Stimulated activated effector memory CD8-positive, alpha-beta T cell treated with anti-CD3 and anti-CD28 coated beads, Interleukin-12 subunit alpha, Interleukin-12 subunit beta, amount 100 ng/mL, for 72 hours (primary cell): ENCODE results near the gene SOX9.

Experiments
- ATAC-seq: fragments of 150-1000 bp; cut with Tn5 transposase; 2 replicates; pipeline ENCODE4 v1.10.0; 2021
- DNase-seq, 2 donors: peaks; one replicate each; pipeline ENCODE4 v3.0.0; 2021 to 2022; ENCODE audit warnings: low spot score in 2 of 2
- H3K27ac Mint-ChIP-seq: one replicate; pipeline ENCODE4 v1.8.0; 2022; ENCODE audit warnings: mild to moderate bottlenecking, mixed read lengths
- H3K36me3 Mint-ChIP-seq: one replicate; pipeline ENCODE4 v1.8.0; 2022; ENCODE audit warnings: mild to moderate bottlenecking, mixed read lengths
- H3K4me1 Mint-ChIP-seq: one replicate; pipeline ENCODE4 v1.8.0; 2022; ENCODE audit warnings: mixed read lengths
- H3K4me3 Mint-ChIP-seq: one replicate; pipeline ENCODE4 v1.8.0; 2022; ENCODE audit warnings: mild to moderate bottlenecking, mixed read lengths
- H3K9me3 Mint-ChIP-seq: one replicate; pipeline ENCODE4 v1.8.0; 2022; ENCODE audit warnings: mixed read lengths

SOX9 gene

GRCh38 chr17:72158895-72159885 is 38.4 kb downstream of the SOX9 start:
- Mint-ChIP-seq H3K9me3 (peaks cover 17% of the 10 kb centered on the region), H3K4me1 (no peaks in the 10 kb centered on the region), H3K36me3 (no peaks in the 10 kb centered on the region), H3K27ac (no peak overlapping the region), H3K4me3 (no peak overlapping the region)
- ATAC-seq (no peak), DNase-seq (no peak)

DNA sequence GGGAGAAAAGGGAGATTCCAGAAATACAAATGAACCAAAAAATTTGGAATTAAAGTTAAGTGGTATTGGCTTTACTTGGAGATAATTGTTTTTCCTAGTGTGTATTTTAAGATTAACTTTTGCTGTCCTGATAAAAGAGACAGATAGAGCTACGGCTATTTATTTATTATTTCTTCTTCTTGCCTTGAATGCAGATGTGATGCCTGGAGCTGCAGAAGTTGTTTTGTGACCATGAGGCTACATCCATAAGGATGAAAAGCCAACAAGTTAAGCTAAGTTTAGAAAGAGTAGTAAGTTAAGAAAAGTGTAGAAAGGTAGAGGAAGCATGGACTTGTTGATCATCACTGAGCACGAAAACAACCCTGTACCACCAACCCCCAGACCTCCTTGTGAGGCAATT is 41.7 kb downstream of the SOX9 start:
- Mint-ChIP-seq H3K27ac (no peak overlapping the region), H3K36me3 (no peaks in the 10 kb centered on the region), H3K4me1 (no peaks in the 10 kb centered on the region), H3K9me3 (peaks cover 17% of the 10 kb centered on the region), H3K4me3 (no peak overlapping the region)
- DNase-seq (no peak), ATAC-seq (no peak)

DNA sequence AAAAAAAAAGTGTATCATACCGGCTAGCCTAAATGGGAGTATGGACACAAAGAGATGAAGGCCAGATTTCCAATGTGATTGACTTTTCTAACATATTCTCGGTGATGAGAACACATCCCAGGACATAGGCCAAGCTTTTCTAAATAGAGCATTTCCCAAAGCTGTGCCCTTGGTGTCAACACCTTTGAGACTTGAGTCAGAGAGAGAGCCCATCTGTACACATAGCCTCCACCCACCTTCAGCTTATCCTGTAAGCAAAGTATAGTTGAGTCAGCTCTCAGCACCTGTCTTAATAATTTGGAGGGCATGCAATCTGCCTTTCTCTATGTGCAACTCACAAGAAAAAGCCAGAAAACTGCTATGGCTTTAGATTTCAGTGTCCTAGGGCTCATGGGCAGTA is 42.7 kb downstream of the SOX9 start:
- H3K27ac Mint-ChIP-seq: no peak overlapping the region
- no peak for ATAC-seq
- H3K9me3 Mint-ChIP-seq: peaks cover 22% of the 10 kb centered on the region
- H3K4me3 Mint-ChIP-seq: no peak overlapping the region
- no peak for DNase-seq
- H3K36me3 Mint-ChIP-seq: no peaks in the 10 kb centered on the region
- no peaks in the 10 kb centered on the region for H3K4me1 Mint-ChIP-seq

GRCh38 chr17:72164158-72164739 is 43.4 kb downstream of the SOX9 start:
- DNase-seq (no peak), ATAC-seq (no peak)
- Mint-ChIP-seq H3K9me3 (peaks cover 18% of the 10 kb centered on the region), H3K4me3 (no peak overlapping the region), H3K27ac (no peak overlapping the region), H3K4me1 (no peaks in the 10 kb centered on the region), H3K36me3 (no peaks in the 10 kb centered on the region)

DNA sequence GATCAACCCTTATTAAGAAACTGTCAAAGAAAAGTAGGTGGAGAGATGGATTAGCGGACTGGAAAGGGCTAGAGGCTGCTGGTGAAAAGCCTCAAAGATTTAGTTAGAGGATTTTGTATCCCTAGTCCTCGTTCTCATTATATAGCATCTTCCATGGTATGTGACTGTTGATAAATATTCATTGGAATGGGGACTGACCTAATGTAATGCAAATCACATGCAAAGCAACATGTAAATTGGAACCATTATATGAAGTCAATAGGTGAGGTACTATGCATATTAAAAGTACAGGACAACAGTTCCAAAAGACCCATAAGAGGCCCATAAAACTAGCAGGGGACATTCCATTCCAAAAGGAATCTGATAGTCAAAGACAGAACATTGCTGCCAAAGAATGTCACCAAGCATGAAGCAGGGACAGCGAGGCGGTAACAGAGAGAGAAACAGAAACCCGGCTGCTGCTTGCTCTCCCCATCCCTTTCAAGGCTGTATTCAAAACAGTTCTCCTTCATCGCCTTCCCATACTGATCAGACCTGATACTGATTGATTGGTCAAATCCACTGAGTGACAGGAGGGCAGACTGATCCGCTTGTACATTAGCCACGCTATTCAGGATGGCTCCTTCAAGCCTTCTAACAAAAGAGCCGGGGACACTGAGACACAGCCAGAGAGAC is 44.5 kb downstream of the SOX9 start:
- Mint-ChIP-seq H3K27ac (no peak overlapping the region), H3K4me3 (no peak overlapping the region), H3K36me3 (no peaks in the 10 kb centered on the region), H3K9me3 (peaks cover 12% of the 10 kb centered on the region), H3K4me1 (no peaks in the 10 kb centered on the region)
- DNase-seq (no peak), ATAC-seq (no peak)

DNA sequence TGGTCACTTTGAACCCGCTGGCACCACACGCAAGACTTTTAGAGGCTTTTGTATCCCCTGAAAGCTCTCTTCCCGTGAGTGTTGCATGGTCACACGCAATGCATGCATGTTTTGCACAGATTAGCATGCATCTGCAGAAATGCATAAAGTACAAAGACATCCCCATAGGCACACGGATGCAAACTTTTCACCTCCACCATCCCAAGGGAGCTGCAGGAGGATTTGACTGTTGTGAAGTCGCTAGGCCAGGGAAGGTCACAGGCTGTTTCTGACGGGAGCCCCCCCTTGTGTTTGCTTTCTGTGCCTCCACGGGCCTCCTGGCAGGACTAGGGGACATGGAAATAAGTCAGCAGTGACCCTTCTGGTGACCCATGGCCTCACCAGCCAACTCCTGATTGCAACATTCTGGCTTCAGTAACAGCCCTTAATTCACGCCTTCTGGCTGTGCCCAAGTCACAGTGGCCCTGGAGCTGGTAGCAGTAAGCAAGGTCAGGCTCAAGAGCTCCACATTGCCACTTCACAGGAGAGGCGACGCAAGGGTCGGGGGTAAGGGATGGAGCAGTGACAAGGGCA is 45.1 kb downstream of the SOX9 start:
- Mint-ChIP-seq H3K4me1 (no peaks in the 10 kb centered on the region), H3K4me3 (no peak overlapping the region), H3K36me3 (no peaks in the 10 kb centered on the region), H3K9me3 (peaks cover 10% of the 10 kb centered on the region), H3K27ac (no peak overlapping the region)
- DNase-seq (no peak), ATAC-seq (no peak)

DNA sequence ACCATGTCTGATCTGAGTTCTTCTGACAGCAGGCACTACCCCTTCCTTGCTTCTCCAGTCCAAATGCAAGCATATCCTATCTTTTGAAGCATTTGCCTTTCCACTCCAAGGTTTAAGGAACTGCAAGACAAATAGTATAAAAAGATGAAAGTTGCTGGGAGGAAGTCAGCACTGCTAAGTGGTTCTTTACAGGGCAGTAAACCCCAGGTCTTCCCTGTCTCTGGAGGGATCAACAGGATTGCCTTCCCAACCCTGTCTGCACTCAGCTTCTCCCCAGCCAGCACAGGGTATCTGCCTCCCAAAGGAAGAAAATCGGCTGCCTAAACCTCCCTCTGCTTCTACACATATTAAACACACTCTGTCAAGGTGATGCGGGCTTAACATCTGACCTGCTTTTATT is 46.8 kb downstream of the SOX9 start:
- Mint-ChIP-seq H3K4me3 (no peak overlapping the region), H3K9me3 (peaks cover 8% of the 10 kb centered on the region), H3K36me3 (no peaks in the 10 kb centered on the region), H3K4me1 (no peaks in the 10 kb centered on the region), H3K27ac (no peak overlapping the region)
- DNase-seq (no peak), ATAC-seq (no peak)

DNA sequence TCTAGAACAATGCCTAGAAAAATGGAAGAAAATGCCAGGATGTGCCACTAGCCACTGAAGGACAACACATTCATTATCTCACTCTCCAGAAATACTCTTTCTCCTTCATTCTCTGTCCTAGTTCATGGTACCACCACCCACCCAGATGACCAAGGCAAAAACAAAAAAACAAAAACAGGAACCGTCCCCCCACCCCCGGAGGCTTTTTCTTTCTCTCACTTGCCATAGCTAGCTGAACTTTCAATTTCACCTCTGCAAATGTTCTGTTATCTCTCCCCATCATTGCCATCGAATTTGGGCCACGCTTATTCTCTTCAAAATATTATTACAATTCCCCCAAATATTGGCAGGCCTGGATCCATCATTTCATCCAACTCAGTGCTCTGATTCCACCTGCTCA is 49.0 kb downstream of the SOX9 start:
- no peak for ATAC-seq
- DNase-seq: no peak
- Mint-ChIP-seq H3K36me3 (no peaks in the 10 kb centered on the region), H3K27ac (no peak overlapping the region), H3K4me1 (no peaks in the 10 kb centered on the region), H3K9me3 (peaks cover 5% of the 10 kb centered on the region), H3K4me3 (no peak overlapping the region)

DNA sequence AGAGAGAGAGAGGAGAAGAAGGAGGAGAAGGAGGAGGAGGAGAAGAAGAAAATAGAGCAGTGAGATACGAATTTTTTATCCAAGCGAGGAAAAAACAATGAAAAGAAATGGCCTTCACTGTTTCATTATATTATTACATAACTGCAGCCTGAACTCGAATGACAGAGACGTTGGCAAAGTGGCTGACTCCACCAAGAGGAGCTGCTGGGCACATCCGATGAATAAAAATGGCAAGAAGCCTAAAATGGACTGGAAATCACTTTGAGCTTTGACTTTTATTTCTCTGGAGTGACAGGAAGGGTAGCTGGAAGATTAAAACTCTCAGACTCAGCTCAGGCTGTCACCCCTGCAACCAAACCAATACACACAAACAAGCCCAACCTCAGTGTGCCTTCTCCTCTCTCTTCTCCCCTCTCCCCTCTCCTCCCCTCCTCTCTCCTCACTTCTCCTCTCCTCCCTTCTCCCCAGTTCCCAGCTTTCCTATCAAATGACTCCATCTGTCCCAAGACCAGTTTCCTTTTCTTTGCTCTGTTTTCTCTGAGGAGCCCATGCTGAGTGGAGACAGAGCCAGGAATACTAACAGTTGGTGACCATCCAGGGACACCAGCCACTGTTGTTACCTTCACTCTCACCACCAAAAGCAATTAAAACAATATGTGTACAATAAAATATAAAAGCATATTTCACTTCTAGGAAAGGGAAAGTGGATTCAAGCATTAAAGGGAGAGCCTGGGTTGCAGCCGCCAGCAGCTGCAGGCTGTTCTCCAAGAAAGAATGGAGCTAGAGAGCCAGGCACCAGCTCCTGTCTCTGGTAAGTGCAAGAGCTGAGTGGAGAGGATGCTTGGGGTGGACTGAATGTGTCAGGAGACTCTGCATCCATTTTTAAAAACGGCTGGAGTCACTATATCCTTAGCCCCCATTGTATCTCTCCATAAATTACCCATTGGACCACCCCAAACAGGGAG is 51.2 kb downstream of the SOX9 start:
- H3K4me1 Mint-ChIP-seq: no peaks in the 10 kb centered on the region
- H3K36me3 Mint-ChIP-seq: no peaks in the 10 kb centered on the region
- DNase-seq: no peak
- no peak overlapping the region for H3K4me3 Mint-ChIP-seq
- ATAC-seq: no peak
- H3K9me3 Mint-ChIP-seq: peaks cover 8% of the 10 kb centered on the region
- no peak overlapping the region for H3K27ac Mint-ChIP-seq

- peaks cover 5% of the 10 kb centered on the region for H3K9me3 Mint-ChIP-seq
- ATAC-seq (no peak), DNase-seq (no peak)
- no peak overlapping the region for H3K27ac Mint-ChIP-seq
- H3K4me1 Mint-ChIP-seq: no peaks in the 10 kb centered on the region
- no peak overlapping the region for H3K4me3 Mint-ChIP-seq
- H3K36me3 Mint-ChIP-seq: no peaks in the 10 kb centered on the region
Observed at GRCh38 chr17:72173499-72174116, 52.8 kb downstream of the SOX9 start.

DNA sequence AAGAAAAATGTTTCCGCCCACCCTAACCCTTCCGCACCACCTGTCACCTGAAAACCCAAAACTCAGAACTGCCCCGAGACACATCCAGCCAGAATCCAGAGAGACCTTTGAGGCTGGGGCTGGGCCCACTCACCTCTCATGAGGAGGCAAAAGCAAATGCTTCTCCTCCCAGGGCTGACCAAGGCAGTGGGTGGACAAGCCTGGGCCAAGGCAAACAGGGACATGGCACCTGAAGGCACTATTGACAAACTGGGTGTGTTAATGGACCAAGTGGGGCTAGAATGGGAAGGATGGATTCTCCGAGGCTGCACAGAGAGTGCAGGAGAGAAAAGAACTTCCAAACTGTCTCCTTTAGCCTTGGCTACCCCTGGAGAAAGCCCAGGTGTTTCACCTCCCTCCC is 54.4 kb downstream of the SOX9 start:
- H3K4me1 Mint-ChIP-seq: no peaks in the 10 kb centered on the region
- H3K27ac Mint-ChIP-seq: no peak overlapping the region
- no peaks in the 10 kb centered on the region for H3K36me3 Mint-ChIP-seq
- ATAC-seq (no peak), DNase-seq (no peak)
- H3K4me3 Mint-ChIP-seq: no peak overlapping the region
- H3K9me3 Mint-ChIP-seq: peaks cover 5% of the 10 kb centered on the region
